ENCODE data around the gene SMC1A. TPM values are rescaled to one million over a fixed set of nuclear protein-coding genes. Genes with fewer than 3 reads are reported as not detected.

Gene SMC1A
- total and polyA plus RNA-seq, 11 donors: 13.6 to 64.6 (median 33.7) TPM

DNA sequence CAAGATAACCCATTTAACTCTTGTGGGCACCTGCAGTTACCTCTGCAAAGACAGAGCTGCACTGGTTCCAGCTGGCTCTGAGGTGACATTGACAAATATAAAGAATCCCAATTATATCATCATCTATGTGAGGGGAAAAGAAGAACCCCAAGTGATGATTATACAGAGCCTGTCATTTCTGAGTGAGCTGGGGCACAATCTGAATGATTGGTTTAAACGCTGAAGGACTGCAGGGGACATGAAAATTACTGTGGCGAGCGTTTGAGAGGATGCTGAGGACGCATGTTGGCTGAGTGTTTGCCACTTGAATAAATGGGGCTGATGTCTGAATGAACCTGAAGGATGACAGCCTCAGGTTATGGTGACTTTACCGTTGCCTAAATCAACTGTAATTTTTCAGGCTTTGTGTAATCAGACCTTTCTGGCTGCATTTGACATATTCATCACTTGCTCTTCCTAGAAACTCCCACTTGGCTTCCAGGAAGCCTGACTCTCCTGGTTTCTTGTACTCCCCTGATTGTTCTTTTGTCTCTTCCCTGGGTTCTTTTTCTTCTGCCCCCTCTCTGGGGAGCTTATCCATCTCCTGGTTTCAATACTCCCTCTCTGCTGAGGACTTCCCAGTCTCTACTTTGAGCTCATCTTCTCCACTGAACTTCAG is 15.8 kb upstream of the SMC1A start:
- DNase-seq: no peak
- peaks cover 0 to 42% (median 6%) of the 10 kb centered on the region in 12 donors for H3K4me1 ChIP-seq
- no peak overlapping the region for H3K27ac ChIP-seq
- peaks cover 0 to 35% (median 0%) of the 10 kb centered on the region in 9 donors for H3K27me3 ChIP-seq
- intact Hi-C loops (cut with DNase I): loop anchor here in 7 of 10 donors (5.0 to 10.0 kb wide), 3 partner anchors 121 to 154 kb away; partner anchors contain the start of gene IQSEC2 (in 2 of the 7)
- 56 to 66% (median 63%) methylated on average over 5 of the region's 5 CpGs for WGBS, 4 donors
- TF ChIP-seq POLR2A (IDR thresholded peaks at IDR 0.05): no peak
- TF ChIP-seq, protein P1, sequence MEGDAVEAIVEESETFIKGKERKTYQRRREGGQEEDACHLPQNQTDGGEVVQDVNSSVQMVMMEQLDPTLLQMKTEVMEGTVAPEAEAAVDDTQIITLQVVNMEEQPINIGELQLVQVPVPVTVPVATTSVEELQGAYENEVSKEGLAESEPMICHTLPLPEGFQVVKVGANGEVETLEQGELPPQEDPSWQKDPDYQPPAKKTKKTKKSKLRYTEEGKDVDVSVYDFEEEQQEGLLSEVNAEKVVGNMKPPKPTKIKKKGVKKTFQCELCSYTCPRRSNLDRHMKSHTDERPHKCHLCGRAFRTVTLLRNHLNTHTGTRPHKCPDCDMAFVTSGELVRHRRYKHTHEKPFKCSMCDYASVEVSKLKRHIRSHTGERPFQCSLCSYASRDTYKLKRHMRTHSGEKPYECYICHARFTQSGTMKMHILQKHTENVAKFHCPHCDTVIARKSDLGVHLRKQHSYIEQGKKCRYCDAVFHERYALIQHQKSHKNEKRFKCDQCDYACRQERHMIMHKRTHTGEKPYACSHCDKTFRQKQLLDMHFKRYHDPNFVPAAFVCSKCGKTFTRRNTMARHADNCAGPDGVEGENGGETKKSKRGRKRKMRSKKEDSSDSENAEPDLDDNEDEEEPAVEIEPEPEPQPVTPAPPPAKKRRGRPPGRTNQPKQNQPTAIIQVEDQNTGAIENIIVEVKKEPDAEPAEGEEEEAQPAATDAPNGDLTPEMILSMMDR (IDR thresholded peaks at IDR 0.05): no peak
- ATAC-seq: no peak
- no peaks in the 10 kb centered on the region for H3K36me3 ChIP-seq
- no peaks in the 10 kb centered on the region for H3K9me3 ChIP-seq
- H3K4me3 ChIP-seq: no peak overlapping the region

DNA sequence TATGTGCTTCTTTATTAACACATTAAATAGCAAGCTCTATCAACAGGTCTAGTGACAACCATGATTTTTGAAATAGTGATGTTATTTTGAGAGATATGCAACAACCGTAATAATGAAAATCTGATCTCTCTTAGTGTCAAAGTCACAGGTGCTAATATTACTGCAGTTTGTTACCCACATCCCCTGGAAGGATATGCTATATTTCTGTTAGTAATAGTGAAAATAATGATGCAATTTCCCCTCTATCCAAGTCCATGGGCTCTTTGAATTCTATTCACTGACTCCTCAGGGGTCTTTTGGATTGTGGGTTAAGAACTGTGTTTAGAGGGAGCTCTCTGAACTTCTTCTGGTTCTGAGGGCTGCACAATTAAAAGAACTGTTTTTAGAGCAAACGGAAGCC is 14.8 kb upstream of the SMC1A start:
- TF ChIP-seq, protein P1 (IDR thresholded peaks at IDR 0.05): no peak
- TF ChIP-seq POLR2A (IDR thresholded peaks at IDR 0.05): no peak
- H3K4me3 ChIP-seq: no peak overlapping the region
- intact Hi-C loops (cut with DNase I): loop anchor here in 8 of 10 donors (2.0 to 10.0 kb wide), 4 partner anchors 120 to 152 kb away; partner anchors contain the start of gene IQSEC2 (in 2 of the 8)
- DNase-seq (no peak), ATAC-seq (no peak)
- H3K36me3 ChIP-seq: peaks cover 0 to 6% (median 1%) of the 10 kb centered on the region in 9 donors
- no peak overlapping the region for H3K27ac ChIP-seq
- H3K9me3 ChIP-seq: no peaks in the 10 kb centered on the region
- WGBS, 4 donors: 68 to 79% (median 75%) methylated on average over 2 of the region's 2 CpGs
- peaks cover 0 to 31% (median 0%) of the 10 kb centered on the region in 9 donors for H3K27me3 ChIP-seq
- peaks cover 0 to 42% (median 6%) of the 10 kb centered on the region in 12 donors for H3K4me1 ChIP-seq

DNA sequence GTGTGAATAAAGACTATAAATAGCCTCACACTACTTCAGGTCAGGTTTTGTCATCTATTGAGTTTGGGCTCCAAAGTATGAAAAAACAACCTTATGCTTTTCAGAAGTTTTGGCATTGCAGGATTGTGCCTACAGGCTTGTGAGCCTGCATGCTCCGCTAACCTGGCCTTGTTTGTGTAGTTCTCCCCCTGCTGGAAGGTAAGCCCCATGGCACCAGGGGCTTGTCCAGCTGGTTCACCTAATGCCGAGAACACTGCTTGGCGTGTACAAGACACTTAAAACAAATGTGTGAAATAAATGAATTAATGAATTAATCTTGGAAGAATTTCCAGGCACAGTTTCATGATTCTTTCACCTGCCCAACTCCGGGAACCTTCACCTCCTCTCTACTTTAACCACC is 13.5 kb upstream of the SMC1A start:
- H3K9me3 ChIP-seq: no peaks in the 10 kb centered on the region
- H3K4me3 ChIP-seq: no peak overlapping the region
- H3K4me1 ChIP-seq: peaks cover 0 to 30% (median 5%) of the 10 kb centered on the region in 12 donors
- H3K36me3 ChIP-seq: peaks cover 0 to 17% (median 12%) of the 10 kb centered on the region in 9 donors
- peak in 4 of 5 donors; percentile 26 to 64 (median 44) for DNase-seq
- intact Hi-C loops (cut with DNase I): loop anchor here in 8 of 10 donors (2.0 to 10.0 kb wide), 4 partner anchors 119 to 151 kb away; partner anchors contain the start of gene IQSEC2 (in 2 of the 8)
- peaks cover 0 to 27% (median 0%) of the 10 kb centered on the region in 9 donors for H3K27me3 ChIP-seq
- WGBS, 4 donors: 3 to 8% (median 6%) methylated on average over 4 of the region's 4 CpGs
- ATAC-seq: peak in 3 of 4 donors; percentile 56 to 68 (median 67)
- TF ChIP-seq, protein P1 (IDR thresholded peaks at IDR 0.05): peak; percentile 50 to 87 (median 68)
- TF ChIP-seq POLR2A (IDR thresholded peaks at IDR 0.05): no peak
- no peak overlapping the region for H3K27ac ChIP-seq

All from heart left ventricle (tissue), 16 donors.